HG03039 (cell line): ENCODE measurements around the gene NRG2.

Source experiments
- ATAC-seq: cut with Tn5 transposase; IDR thresholded peaks from one replicate; pipeline ENCODE4 v1.9.1; 2021; ENCODE audit warnings: mild to moderate bottlenecking, moderate library complexity; ENCODE audit not compliant: unreplicated experiment

Gene NRG2

GRCh38 chr5:139863855-139864558 lies 179.1 kb downstream of the NRG2 start:
- no peak for ATAC-seq

- no peak for ATAC-seq
These were observed 179.7 kb downstream of the NRG2 start for GRCh38 chr5:139863361-139863760.

- no peak for ATAC-seq
These were observed 180.3 kb downstream of the NRG2 start for GRCh38 chr5:139862803-139863202.

- no peak for ATAC-seq
These were observed 180.8 kb downstream of the NRG2 start for GRCh38 chr5:139862313-139862712.

GRCh38 chr5:139861889-139862207 lies 181.3 kb downstream of the NRG2 start:
- ATAC-seq, result no peak

- ATAC-seq, result no peak
These were observed 181.8 kb downstream of the NRG2 start for GRCh38 chr5:139861021-139861888.

GRCh38 chr5:139859013-139859412 lies 184.1 kb downstream of the NRG2 start:
- no peak for ATAC-seq

- ATAC-seq, result no peak
These were observed 186.4 kb downstream of the NRG2 start for GRCh38 chr5:139856714-139857113.

GRCh38 chr5:139855946-139856540 lies 187.1 kb downstream of the NRG2 start:
- ATAC-seq, result no peak

- ATAC-seq, result no peak
These were observed 187.6 kb downstream of the NRG2 start for GRCh38 chr5:139855451-139855850.

- no peak for ATAC-seq
These were observed 188.1 kb downstream of the NRG2 start for GRCh38 chr5:139854953-139855352.

GRCh38 chr5:139854029-139854605 lies 189.0 kb downstream of the NRG2 start:
- ATAC-seq, result no peak

- ATAC-seq, result no peak
These were observed 190.4 kb downstream of the NRG2 start for GRCh38 chr5:139852696-139853095.

- ATAC-seq, result no peak
These were observed 191.5 kb downstream of the NRG2 start for GRCh38 chr5:139851558-139851957.

- ATAC-seq, result no peak
These were observed 192.6 kb downstream of the NRG2 start for GRCh38 chr5:139850423-139851016.

GRCh38 chr5:139849942-139850341 lies 193.2 kb downstream of the NRG2 start:
- ATAC-seq, result no peak

GRCh38 chr5:139849501-139849900 lies 193.6 kb downstream of the NRG2 start:
- ATAC-seq, result no peak

GRCh38 chr5:139848508-139849100 lies 194.5 kb downstream of the NRG2 start:
- peak; percentile 18 for ATAC-seq

GRCh38 chr5:139847790-139848507 lies 195.2 kb downstream of the NRG2 start:
- peak; percentile 49 for ATAC-seq

GRCh38 chr5:139847091-139847490 lies 196.0 kb downstream of the NRG2 start:
- no peak for ATAC-seq
